Natural killer cell treated with Interleukin-12 subunit alpha and Interleukin-12 subunit beta and Interleukin-15 and Interleukin-18, amount 100 ng/mL, for 72 hours (primary cell): Measurements from ENCODE around the gene RIPK1. TPM values are rescaled to one million over a fixed set of nuclear protein-coding genes. Genes with fewer than 3 reads are reported as not detected.
"Not testable (repeated sequence)": the region's sequence is repeated elsewhere in the genome, so short reads cannot be mapped to it uniquely, and the experiment has no call there.

Experiments used
- ATAC-seq, 2 donors: fragments of 150-1000 bp; cut with Tn5 transposase in 1 of 2; sonication (Bioruptor Pico), chemical (Tn5 transposase) in 1 of 2; 2 replicates each; pipeline ENCODE4 v1.10.0; 2021
- DNase-seq: peaks from one replicate; pipeline ENCODE4 v3.0.0; 2022; ENCODE audit warnings: low spot score
- H3K27ac Mint-ChIP-seq, 2 donors: 1 replicate in 1 of 2; 2 replicates in 1 of 2; pipeline ENCODE4 v1.8.0; 2022; ENCODE audit warnings: mixed read lengths in 2 of 2, mild to moderate bottlenecking in 1 of 2, moderate library complexity in 1 of 2
- H3K27me3 Mint-ChIP-seq, 2 donors: 1 replicate in 1 of 2; 2 replicates in 1 of 2; pipeline ENCODE4 v1.8.0; 2022; ENCODE audit warnings: mixed read lengths in 2 of 2
- H3K36me3 Mint-ChIP-seq: one replicate; pipeline ENCODE4 v1.8.0; 2022; ENCODE audit warnings: mixed read lengths
- H3K4me1 Mint-ChIP-seq, 2 donors: 1 replicate in 1 of 2; 2 replicates in 1 of 2; pipeline ENCODE4 v1.8.0; 2022; ENCODE audit warnings: low read depth in 2 of 2, mixed read lengths in 2 of 2, mild to moderate bottlenecking in 1 of 2
- H3K4me3 Mint-ChIP-seq: one replicate; pipeline ENCODE4 v1.8.0; 2022; ENCODE audit warnings: mixed read lengths
- H3K9me3 Mint-ChIP-seq: 2 replicates; pipeline ENCODE4 v1.8.0; 2022; ENCODE audit warnings: mixed read lengths
- total RNA-seq, 2 donors: library from RNA; stranded (reverse); gene quantifications; one replicate each; pipeline ENCODE4 v1.2.3, GENCODE V29; 2022

RIPK1 gene
- total RNA-seq, 2 donors from 2014 or later, result 28.2 to 41.4 TPM

GRCh38 chr6:3035397-3035796 is 32.9 kb upstream of the RIPK1 start:
- H3K9me3 Mint-ChIP-seq, result no peaks in the 10 kb centered on the region
- H3K4me1 Mint-ChIP-seq, result no peaks in the 10 kb centered on the region
- peaks cover 9 to 20% of the 10 kb centered on the region in 2 donors for H3K27me3 Mint-ChIP-seq
- no peaks in the 10 kb centered on the region for H3K36me3 Mint-ChIP-seq
- H3K4me3 Mint-ChIP-seq, result no peak overlapping the region
- ATAC-seq (no peak), DNase-seq (no peak)
- no peak overlapping the region for H3K27ac Mint-ChIP-seq

GRCh38 chr6:3036861-3037637 is 31.2 kb upstream of the RIPK1 start:
- H3K27ac Mint-ChIP-seq, result no peak overlapping the region
- no peaks in the 10 kb centered on the region for H3K9me3 Mint-ChIP-seq
- DNase-seq, result no peak
- H3K27me3 Mint-ChIP-seq, result peaks cover 7 to 14% of the 10 kb centered on the region in 2 donors
- H3K4me1 Mint-ChIP-seq, result no peaks in the 10 kb centered on the region
- H3K4me3 Mint-ChIP-seq, result no peak overlapping the region
- ATAC-seq, result no peak
- H3K36me3 Mint-ChIP-seq, result no peaks in the 10 kb centered on the region

GRCh38 chr6:3037638-3038365 is 30.5 kb upstream of the RIPK1 start:
- Mint-ChIP-seq H3K4me1 (no peaks in the 10 kb centered on the region), H3K27me3 (peaks cover 7 to 10% of the 10 kb centered on the region in 2 donors), H3K4me3 (no peak overlapping the region), H3K9me3 (no peaks in the 10 kb centered on the region), H3K27ac (no peak overlapping the region), H3K36me3 (no peaks in the 10 kb centered on the region)
- no peak for ATAC-seq
- DNase-seq, result no peak

- Mint-ChIP-seq H3K27ac (no peak overlapping the region), H3K4me3 (no peak overlapping the region), H3K27me3 (peaks cover 7 to 10% of the 10 kb centered on the region in 2 donors), H3K9me3 (no peaks in the 10 kb centered on the region), H3K36me3 (no peaks in the 10 kb centered on the region), H3K4me1 (no peaks in the 10 kb centered on the region)
- DNase-seq (no peak), ATAC-seq (no peak)
Observed at GRCh38 chr6:3039384-3039783, 28.9 kb upstream of the RIPK1 start.

GRCh38 chr6:3041147-3041546 is 27.1 kb upstream of the RIPK1 start:
- no peaks in the 10 kb centered on the region for H3K9me3 Mint-ChIP-seq
- no peak overlapping the region for H3K4me3 Mint-ChIP-seq
- ATAC-seq (no peak), DNase-seq (no peak)
- peaks cover 2 to 8% of the 10 kb centered on the region in 2 donors for H3K27me3 Mint-ChIP-seq
- H3K4me1 Mint-ChIP-seq, result no peaks in the 10 kb centered on the region
- no peaks in the 10 kb centered on the region for H3K36me3 Mint-ChIP-seq
- no peak overlapping the region for H3K27ac Mint-ChIP-seq

- no peaks in the 10 kb centered on the region for H3K9me3 Mint-ChIP-seq
- no peak for ATAC-seq
- H3K36me3 Mint-ChIP-seq, result no peaks in the 10 kb centered on the region
Observed at GRCh38 chr6:3041606-3042005, 26.7 kb upstream of the RIPK1 start.

GRCh38 chr6:3045369-3045768 is 22.9 kb upstream of the RIPK1 start:
- H3K4me3 Mint-ChIP-seq, result no peak overlapping the region
- peaks cover 0 to 3% of the 10 kb centered on the region in 2 donors for H3K27me3 Mint-ChIP-seq
- H3K9me3 Mint-ChIP-seq, result no peaks in the 10 kb centered on the region
- no peak overlapping the region for H3K27ac Mint-ChIP-seq
- ATAC-seq (no peak), DNase-seq (no peak)
- no peaks in the 10 kb centered on the region for H3K4me1 Mint-ChIP-seq
- no peaks in the 10 kb centered on the region for H3K36me3 Mint-ChIP-seq

More at GRCh38 chr6:3041606-3042005, 26.7 kb upstream of the RIPK1 start:
- DNase-seq, result no peak
- H3K27ac Mint-ChIP-seq, result no peak overlapping the region
- H3K4me3 Mint-ChIP-seq, result no peak overlapping the region
- H3K27me3 Mint-ChIP-seq, result peaks cover 0 to 7% of the 10 kb centered on the region in 2 donors
- no peaks in the 10 kb centered on the region for H3K4me1 Mint-ChIP-seq

GRCh38 chr6:3045777-3046176 is 22.5 kb upstream of the RIPK1 start:
- Mint-ChIP-seq H3K4me1 (no peaks in the 10 kb centered on the region), H3K27me3 (peaks cover 0 to 3% of the 10 kb centered on the region in 2 donors), H3K4me3 (no peak overlapping the region), H3K9me3 (no peaks in the 10 kb centered on the region), H3K36me3 (no peaks in the 10 kb centered on the region), H3K27ac (no peak overlapping the region)
- no peak for ATAC-seq
- DNase-seq, result no peak

- H3K9me3 Mint-ChIP-seq, result no peaks in the 10 kb centered on the region
- no peak overlapping the region for H3K4me3 Mint-ChIP-seq
- DNase-seq (no peak), ATAC-seq (no peak)
- H3K27me3 Mint-ChIP-seq, result peaks cover 0 to 5% of the 10 kb centered on the region in 2 donors
- H3K4me1 Mint-ChIP-seq, result no peaks in the 10 kb centered on the region
- H3K27ac Mint-ChIP-seq, result no peak overlapping the region
- no peaks in the 10 kb centered on the region for H3K36me3 Mint-ChIP-seq
Observed at GRCh38 chr6:3046295-3046694, 22.0 kb upstream of the RIPK1 start.

GRCh38 chr6:3048009-3048408 is 20.3 kb upstream of the RIPK1 start:
- H3K4me1 Mint-ChIP-seq, ATAC-seq, H3K27ac Mint-ChIP-seq, H3K27me3 Mint-ChIP-seq, DNase-seq, H3K4me3 Mint-ChIP-seq, H3K9me3 Mint-ChIP-seq, H3K36me3 Mint-ChIP-seq: not testable (repeated sequence)

GRCh38 chr6:3052481-3053230 is 15.6 kb upstream of the RIPK1 start:
- H3K36me3 Mint-ChIP-seq, result no peaks in the 10 kb centered on the region
- peak overlapping the region; percentile 28 to 58 for H3K27ac Mint-ChIP-seq
- DNase-seq (no peak), ATAC-seq (no peak)
- peaks cover 0 to 2% of the 10 kb centered on the region in 2 donors for H3K27me3 Mint-ChIP-seq
- peaks cover 12 to 23% of the 10 kb centered on the region in 2 donors for H3K4me1 Mint-ChIP-seq
- H3K4me3 Mint-ChIP-seq, result peak overlapping the region; percentile 73
- H3K9me3 Mint-ChIP-seq, result no peaks in the 10 kb centered on the region

- no peak for DNase-seq
- no peak for ATAC-seq
- Mint-ChIP-seq H3K36me3 (no peaks in the 10 kb centered on the region), H3K27me3 (peaks cover 0 to 2% of the 10 kb centered on the region in 2 donors), H3K27ac (peak overlapping the region in 1 of 2 donors; percentile 58), H3K4me1 (peaks cover 12 to 23% of the 10 kb centered on the region in 2 donors), H3K4me3 (peak overlapping the region; percentile 73), H3K9me3 (no peaks in the 10 kb centered on the region)
Observed at GRCh38 chr6:3053231-3053508, 15.1 kb upstream of the RIPK1 start.

- peak overlapping the region; percentile 73 for H3K4me3 Mint-ChIP-seq
Observed at GRCh38 chr6:3054229-3055157, 13.8 kb upstream of the RIPK1 start.

More at GRCh38 chr6:3054229-3055157, 13.8 kb upstream of the RIPK1 start:
- DNase-seq, ATAC-seq, H3K9me3 Mint-ChIP-seq, H3K36me3 Mint-ChIP-seq, H3K27me3 Mint-ChIP-seq: not testable (repeated sequence)
- H3K27ac Mint-ChIP-seq, result peak overlapping the region in 1 of 2 donors; percentile 58
- peaks cover 21 to 29% of the 10 kb centered on the region in 2 donors for H3K4me1 Mint-ChIP-seq
